SK-N-SH treated with all-trans-retinoic acid at 6 μM for 48 hours (cell line): Measurements from ENCODE around the gene SLC13A3.

Experiments used
- ATAC-seq: fragments of 200-7000 bp; cut with Tn5 transposase; 3 replicates; pipeline ENCODE4 v1.9.1; 2020; ENCODE audit warnings: mild to moderate bottlenecking, moderate library complexity
- ARNTL ChIP-seq: fragments of 450-650 bp; formaldehyde crosslinking; IDR thresholded peaks from 2 replicates; pipeline ENCODE4 v1.5.0; 2020; ENCODE audit warnings: low read depth, mild to moderate bottlenecking, moderate library complexity, borderline replicate concordance
- BACH2 ChIP-seq: fragments of 250-450 bp; sonication (Bioruptor Pico); IDR thresholded peaks from 2 replicates; pipeline ENCODE4 v1.9.0; 2021; ENCODE audit warnings: mild to moderate bottlenecking, borderline replicate concordance
- CSDC2 ChIP-seq: fragments of 250-450 bp; sonication (Bioruptor Pico); IDR thresholded peaks from 2 replicates; pipeline ENCODE4 v1.5.0; 2020; ENCODE audit warnings: mild to moderate bottlenecking, moderate library complexity
- ESRRG ChIP-seq: fragments of 250-450 bp; sonication (Bioruptor Pico); IDR thresholded peaks from 2 replicates; pipeline ENCODE4 v1.6.1; 2021; ENCODE audit warnings: mild to moderate bottlenecking
- GLIS3 ChIP-seq: fragments of 250-450 bp; sonication (Bioruptor Pico); IDR thresholded peaks from 2 replicates; pipeline ENCODE4 v1.5.0; 2020; ENCODE audit warnings: mild to moderate bottlenecking, moderate library complexity
- ISL1 ChIP-seq: fragments of 250-450 bp; sonication (Bioruptor Pico); IDR thresholded peaks from 2 replicates; pipeline ENCODE4 v2.1.2; 2022; ENCODE audit warnings: mild to moderate bottlenecking, moderate library complexity
- OSR1 ChIP-seq: fragments of 250-450 bp; sonication (Bioruptor Pico); IDR thresholded peaks from 2 replicates; pipeline ENCODE4 v1.8.0; 2022; ENCODE audit warnings: moderate library complexity, mild to moderate bottlenecking, inconsistent platforms
- PPARA ChIP-seq: fragments of 250-450 bp; sonication (Bioruptor Pico); IDR thresholded peaks from 2 replicates; pipeline ENCODE4 v1.5.0; 2020; ENCODE audit warnings: mild to moderate bottlenecking, borderline replicate concordance
- RARB ChIP-seq: fragments of 250-450 bp; sonication (Bioruptor Pico); IDR thresholded peaks from 2 replicates; pipeline ENCODE4 v1.8.0; 2021; ENCODE audit warnings: mild to moderate bottlenecking, moderate library complexity
- SNAI2 ChIP-seq: fragments of 250-450 bp; sonication (Bioruptor Pico); IDR thresholded peaks from 2 replicates; pipeline ENCODE4 v1.5.0; 2020; ENCODE audit warnings: mild to moderate bottlenecking, moderate library complexity
- TCF4 ChIP-seq: fragments of 250-450 bp; sonication (Bioruptor Pico); IDR thresholded peaks from 2 replicates; pipeline ENCODE4 v1.8.0; 2021; ENCODE audit warnings: mild to moderate bottlenecking, moderate library complexity, borderline replicate concordance
- TOX ChIP-seq: fragments of 250-450 bp; sonication (Bioruptor Pico); IDR thresholded peaks from 2 replicates; pipeline ENCODE4 v1.8.0; 2021; ENCODE audit warnings: mild to moderate bottlenecking, moderate library complexity, borderline replicate concordance
- ZC3H10 ChIP-seq: fragments of 250-450 bp; sonication (Bioruptor Pico); IDR thresholded peaks from 2 replicates; pipeline ENCODE4 v1.5.1; 2021; ENCODE audit warnings: mild to moderate bottlenecking, moderate library complexity
- ZFP3 ChIP-seq: fragments of 250-450 bp; sonication (Bioruptor Pico); IDR thresholded peaks from 2 replicates; pipeline ENCODE4 v1.5.0; 2020; ENCODE audit warnings: mild to moderate bottlenecking, moderate library complexity
- ZNF565 ChIP-seq: fragments of 450-650 bp; formaldehyde crosslinking; conservative IDR thresholded peaks from 2 replicates; pipeline ENCODE4 v1.5.0; 2020; ENCODE audit warnings: low read depth, mild to moderate bottlenecking, moderate library complexity
- ZNF70 ChIP-seq: fragments of 450-650 bp; formaldehyde crosslinking; IDR thresholded peaks from 2 replicates; pipeline ENCODE4 v1.5.0; 2020; ENCODE audit warnings: mild to moderate bottlenecking, moderate library complexity
- ZNF8 ChIP-seq: fragments of 450-650 bp; formaldehyde crosslinking; IDR thresholded peaks from 2 replicates; pipeline ENCODE4 v1.5.0; 2020; ENCODE audit warnings: mild to moderate bottlenecking, moderate library complexity
- TF ChIP-seq, protein P1 (sequence below): fragments of 250-450 bp; sonication (Bioruptor Pico); IDR thresholded peaks from 2 replicates; pipeline ENCODE4 v1.8.0; 2021; ENCODE audit warnings: low read depth, mild to moderate bottlenecking, moderate library complexity, borderline replicate concordance
- TF ChIP-seq, protein P2 (sequence below): fragments of 250-450 bp; sonication (Bioruptor Pico); IDR thresholded peaks from 2 replicates; pipeline ENCODE4 v1.8.0; 2020; ENCODE audit warnings: mild to moderate bottlenecking, moderate library complexity, borderline replicate concordance
- TF ChIP-seq, protein P3 (sequence below): fragments of 250-450 bp; sonication (Bioruptor Pico); IDR thresholded peaks from 2 replicates; pipeline ENCODE4 v1.5.1; 2021; ENCODE audit warnings: mild to moderate bottlenecking, moderate library complexity
- TF ChIP-seq, protein P4 (sequence below): fragments of 250-450 bp; sonication (Bioruptor Pico); IDR thresholded peaks from 2 replicates; pipeline ENCODE4 v1.5.0; 2020; ENCODE audit warnings: mild to moderate bottlenecking, moderate library complexity

The SLC13A3 gene

DNA sequence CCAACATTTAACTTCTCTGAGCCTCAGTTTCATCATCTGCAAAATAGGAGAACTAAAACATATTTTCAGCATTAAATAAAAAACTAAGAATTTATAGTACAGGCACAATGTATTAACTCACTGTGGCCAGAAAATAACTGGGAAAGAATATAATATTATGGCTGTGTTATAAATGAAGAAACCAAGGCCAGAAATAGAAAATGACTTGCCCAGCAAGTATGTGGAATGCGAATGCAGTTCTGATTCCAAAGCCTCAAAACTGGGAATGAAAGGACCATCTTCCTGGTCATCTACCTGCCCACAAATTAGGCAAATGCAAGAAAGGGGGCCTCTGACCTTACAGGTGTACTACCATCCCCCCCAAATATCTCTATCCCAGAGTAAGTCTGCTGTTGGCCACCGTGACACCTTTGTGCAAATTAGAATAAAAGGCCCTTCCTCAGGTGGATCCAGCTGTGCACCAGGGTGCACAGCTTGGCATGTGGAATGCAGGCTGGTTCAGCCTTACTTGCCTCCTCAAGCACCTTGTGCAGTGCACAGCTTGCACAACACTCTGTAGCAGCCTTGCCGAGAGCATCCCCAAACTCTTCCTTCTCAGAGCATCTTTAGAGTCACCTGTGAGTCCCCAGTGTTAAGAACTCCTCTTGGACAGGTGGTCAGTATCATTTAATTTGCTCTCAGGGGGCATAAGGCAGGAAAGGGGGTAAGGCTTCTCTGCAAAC, 4.4 kb downstream of the SLC13A3 start:
- ATAC-seq = no peak
- no peak for TF ChIP-seq SNAI2 (CRISPR knock-in tag)
- TF ChIP-seq ZNF565 (CRISPR knock-in tag) = no peak
- TF ChIP-seq ZNF70 = no peak
- TF ChIP-seq ZC3H10 (CRISPR knock-in tag) = no peak
- TF ChIP-seq RARB (CRISPR knock-in tag) = no peak
- TF ChIP-seq, protein P1, sequence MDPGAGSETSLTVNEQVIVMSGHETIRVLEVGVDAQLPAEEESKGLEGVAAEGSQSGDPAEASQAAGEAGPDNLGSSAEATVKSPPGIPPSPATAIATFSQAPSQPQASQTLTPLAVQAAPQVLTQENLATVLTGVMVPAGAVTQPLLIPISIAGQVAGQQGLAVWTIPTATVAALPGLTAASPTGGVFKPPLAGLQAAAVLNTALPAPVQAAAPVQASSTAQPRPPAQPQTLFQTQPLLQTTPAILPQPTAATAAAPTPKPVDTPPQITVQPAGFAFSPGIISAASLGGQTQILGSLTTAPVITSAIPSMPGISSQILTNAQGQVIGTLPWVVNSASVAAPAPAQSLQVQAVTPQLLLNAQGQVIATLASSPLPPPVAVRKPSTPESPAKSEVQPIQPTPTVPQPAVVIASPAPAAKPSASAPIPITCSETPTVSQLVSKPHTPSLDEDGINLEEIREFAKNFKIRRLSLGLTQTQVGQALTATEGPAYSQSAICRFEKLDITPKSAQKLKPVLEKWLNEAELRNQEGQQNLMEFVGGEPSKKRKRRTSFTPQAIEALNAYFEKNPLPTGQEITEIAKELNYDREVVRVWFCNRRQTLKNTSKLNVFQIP (CRISPR knock-in tag) = no peak
- no peak for TF ChIP-seq ISL1 (CRISPR knock-in tag)
- TF ChIP-seq PPARA (CRISPR knock-in tag) = no peak
- TF ChIP-seq, protein P2, sequence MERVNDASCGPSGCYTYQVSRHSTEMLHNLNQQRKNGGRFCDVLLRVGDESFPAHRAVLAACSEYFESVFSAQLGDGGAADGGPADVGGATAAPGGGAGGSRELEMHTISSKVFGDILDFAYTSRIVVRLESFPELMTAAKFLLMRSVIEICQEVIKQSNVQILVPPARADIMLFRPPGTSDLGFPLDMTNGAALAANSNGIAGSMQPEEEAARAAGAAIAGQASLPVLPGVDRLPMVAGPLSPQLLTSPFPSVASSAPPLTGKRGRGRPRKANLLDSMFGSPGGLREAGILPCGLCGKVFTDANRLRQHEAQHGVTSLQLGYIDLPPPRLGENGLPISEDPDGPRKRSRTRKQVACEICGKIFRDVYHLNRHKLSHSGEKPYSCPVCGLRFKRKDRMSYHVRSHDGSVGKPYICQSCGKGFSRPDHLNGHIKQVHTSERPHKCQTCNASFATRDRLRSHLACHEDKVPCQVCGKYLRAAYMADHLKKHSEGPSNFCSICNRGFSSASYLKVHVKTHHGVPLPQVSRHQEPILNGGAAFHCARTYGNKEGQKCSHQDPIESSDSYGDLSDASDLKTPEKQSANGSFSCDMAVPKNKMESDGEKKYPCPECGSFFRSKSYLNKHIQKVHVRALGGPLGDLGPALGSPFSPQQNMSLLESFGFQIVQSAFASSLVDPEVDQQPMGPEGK (CRISPR knock-in tag) = no peak
- TF ChIP-seq, protein P3, sequence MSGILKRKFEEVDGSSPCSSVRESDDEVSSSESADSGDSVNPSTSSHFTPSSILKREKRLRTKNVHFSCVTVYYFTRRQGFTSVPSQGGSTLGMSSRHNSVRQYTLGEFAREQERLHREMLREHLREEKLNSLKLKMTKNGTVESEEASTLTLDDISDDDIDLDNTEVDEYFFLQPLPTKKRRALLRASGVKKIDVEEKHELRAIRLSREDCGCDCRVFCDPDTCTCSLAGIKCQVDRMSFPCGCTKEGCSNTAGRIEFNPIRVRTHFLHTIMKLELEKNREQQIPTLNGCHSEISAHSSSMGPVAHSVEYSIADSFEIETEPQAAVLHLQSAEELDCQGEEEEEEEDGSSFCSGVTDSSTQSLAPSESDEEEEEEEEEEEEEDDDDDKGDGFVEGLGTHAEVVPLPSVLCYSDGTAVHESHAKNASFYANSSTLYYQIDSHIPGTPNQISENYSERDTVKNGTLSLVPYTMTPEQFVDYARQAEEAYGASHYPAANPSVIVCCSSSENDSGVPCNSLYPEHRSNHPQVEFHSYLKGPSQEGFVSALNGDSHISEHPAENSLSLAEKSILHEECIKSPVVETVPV (CRISPR knock-in tag) = no peak

DNA sequence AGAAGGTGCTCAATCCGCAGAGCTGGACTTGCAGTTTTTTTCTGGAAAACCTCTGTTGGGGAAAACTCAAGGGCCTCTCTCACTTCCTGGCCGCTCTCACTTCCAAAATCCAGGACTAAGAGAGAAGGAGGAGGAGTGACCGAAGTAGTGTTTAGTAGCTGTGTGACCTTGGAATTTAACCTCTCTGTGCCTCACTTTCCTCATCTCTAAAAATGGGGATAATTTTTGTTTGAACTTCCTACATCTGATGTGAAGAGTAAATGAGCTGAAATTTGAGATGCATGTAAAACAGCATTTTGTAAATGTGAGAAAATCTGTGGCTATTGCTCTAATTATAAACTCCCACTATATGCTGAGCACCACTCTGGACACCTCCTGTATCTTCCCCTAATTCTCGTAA, 5.1 kb downstream of the SLC13A3 start:
- TF ChIP-seq ZNF8 = no peak
- no peak for TF ChIP-seq OSR1 (CRISPR knock-in tag)
- TF ChIP-seq, protein P4, sequence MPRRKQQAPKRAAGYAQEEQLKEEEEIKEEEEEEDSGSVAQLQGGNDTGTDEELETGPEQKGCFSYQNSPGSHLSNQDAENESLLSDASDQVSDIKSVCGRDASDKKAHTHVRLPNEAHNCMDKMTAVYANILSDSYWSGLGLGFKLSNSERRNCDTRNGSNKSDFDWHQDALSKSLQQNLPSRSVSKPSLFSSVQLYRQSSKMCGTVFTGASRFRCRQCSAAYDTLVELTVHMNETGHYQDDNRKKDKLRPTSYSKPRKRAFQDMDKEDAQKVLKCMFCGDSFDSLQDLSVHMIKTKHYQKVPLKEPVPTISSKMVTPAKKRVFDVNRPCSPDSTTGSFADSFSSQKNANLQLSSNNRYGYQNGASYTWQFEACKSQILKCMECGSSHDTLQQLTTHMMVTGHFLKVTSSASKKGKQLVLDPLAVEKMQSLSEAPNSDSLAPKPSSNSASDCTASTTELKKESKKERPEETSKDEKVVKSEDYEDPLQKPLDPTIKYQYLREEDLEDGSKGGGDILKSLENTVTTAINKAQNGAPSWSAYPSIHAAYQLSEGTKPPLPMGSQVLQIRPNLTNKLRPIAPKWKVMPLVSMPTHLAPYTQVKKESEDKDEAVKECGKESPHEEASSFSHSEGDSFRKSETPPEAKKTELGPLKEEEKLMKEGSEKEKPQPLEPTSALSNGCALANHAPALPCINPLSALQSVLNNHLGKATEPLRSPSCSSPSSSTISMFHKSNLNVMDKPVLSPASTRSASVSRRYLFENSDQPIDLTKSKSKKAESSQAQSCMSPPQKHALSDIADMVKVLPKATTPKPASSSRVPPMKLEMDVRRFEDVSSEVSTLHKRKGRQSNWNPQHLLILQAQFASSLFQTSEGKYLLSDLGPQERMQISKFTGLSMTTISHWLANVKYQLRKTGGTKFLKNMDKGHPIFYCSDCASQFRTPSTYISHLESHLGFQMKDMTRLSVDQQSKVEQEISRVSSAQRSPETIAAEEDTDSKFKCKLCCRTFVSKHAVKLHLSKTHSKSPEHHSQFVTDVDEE = no peak
- TF ChIP-seq GLIS3 = no peak

DNA sequence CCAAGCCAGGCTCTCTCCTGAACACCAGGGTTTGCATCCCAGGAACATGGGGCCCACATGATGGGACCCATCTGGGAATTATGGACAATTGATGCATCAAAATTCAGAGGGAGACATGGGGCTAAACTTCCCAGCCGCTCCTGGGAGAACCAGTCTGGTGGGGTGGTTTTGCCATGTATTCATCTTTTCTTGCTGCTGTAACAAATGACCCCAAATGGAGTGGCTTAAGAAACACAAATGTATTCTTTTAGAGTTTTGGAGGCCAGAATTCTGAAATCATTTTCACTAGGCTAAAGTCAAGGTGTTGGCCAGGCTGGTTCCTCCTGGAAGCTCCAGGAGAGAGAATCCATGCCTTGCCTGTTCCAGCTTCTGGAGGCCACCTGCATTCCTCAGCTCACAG, 6.5 kb downstream of the SLC13A3 start:
- no peak for ATAC-seq
- TF ChIP-seq ZNF70 = no peak
- TF ChIP-seq ZC3H10 (CRISPR knock-in tag) = no peak
- TF ChIP-seq ARNTL (CRISPR knock-in tag) = no peak
- TF ChIP-seq, protein P3 (CRISPR knock-in tag) = no peak
- TF ChIP-seq GLIS3 = no peak
- no peak for TF ChIP-seq ZNF565 (CRISPR knock-in tag)
- no peak for TF ChIP-seq TOX (CRISPR knock-in tag)
- TF ChIP-seq, protein P1 (CRISPR knock-in tag) = no peak
- TF ChIP-seq SNAI2 (CRISPR knock-in tag) = no peak
- no peak for TF ChIP-seq ESRRG (CRISPR knock-in tag)
- TF ChIP-seq OSR1 (CRISPR knock-in tag) = no peak
- no peak for TF ChIP-seq BACH2 (CRISPR knock-in tag)
- TF ChIP-seq, protein P4 = no peak
- no peak for TF ChIP-seq ZFP3 (CRISPR knock-in tag)
- no peak for TF ChIP-seq CSDC2
- no peak for TF ChIP-seq PPARA (CRISPR knock-in tag)
- no peak for TF ChIP-seq TCF4
- TF ChIP-seq ZNF8 = no peak

More for the DNA sequence above, 5.1 kb downstream of the SLC13A3 start:
- no peak for ATAC-seq
